Esophagus muscularis mucosa (tissue), 3 donors: ENCODE data around the gene SETD1A.

Experiments
- POLR2A ChIP-seq: fragments of 450-650 bp; IDR thresholded peaks from one replicate; pipeline ENCODE4 v1.6.1; 2017; ENCODE audit warnings: antibody characterized with exemption, moderate library complexity, mild to moderate bottlenecking, low read depth
- TF ChIP-seq, protein P1 (sequence below), 3 experiments: fragments of 200-600 bp in 2 of 3; fragments of 450-650 bp in 1 of 3; sonication (generic) in 2 of 3; IDR thresholded peaks; one replicate each; pipeline ENCODE4 v1.5.1; 2017 to 2019; ENCODE audit warnings: antibody characterized with exemption in 3 of 3, mild to moderate bottlenecking in 2 of 3, moderate library complexity in 1 of 3

DNA sequence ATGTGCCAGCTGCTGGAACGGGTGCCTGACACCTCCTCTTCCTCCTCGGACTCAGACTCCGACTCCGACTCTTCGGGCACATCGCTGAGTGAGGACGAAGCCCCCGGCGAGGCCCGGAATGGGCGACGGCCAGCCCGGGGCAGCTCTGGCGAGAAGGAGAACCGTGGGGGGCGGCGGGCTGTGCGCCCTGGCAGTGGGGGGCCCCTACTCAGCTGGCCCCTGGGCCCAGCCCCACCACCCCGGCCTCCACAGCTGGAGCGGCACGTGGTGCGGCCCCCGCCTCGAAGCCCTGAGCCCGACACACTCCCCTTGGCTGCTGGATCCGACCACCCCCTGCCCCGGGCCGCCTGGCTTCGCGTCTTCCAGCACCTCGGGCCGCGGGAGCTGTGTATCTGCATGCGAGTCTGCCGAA lies 27.4 kb upstream of the SETD1A start:
- TF ChIP-seq, protein P1, sequence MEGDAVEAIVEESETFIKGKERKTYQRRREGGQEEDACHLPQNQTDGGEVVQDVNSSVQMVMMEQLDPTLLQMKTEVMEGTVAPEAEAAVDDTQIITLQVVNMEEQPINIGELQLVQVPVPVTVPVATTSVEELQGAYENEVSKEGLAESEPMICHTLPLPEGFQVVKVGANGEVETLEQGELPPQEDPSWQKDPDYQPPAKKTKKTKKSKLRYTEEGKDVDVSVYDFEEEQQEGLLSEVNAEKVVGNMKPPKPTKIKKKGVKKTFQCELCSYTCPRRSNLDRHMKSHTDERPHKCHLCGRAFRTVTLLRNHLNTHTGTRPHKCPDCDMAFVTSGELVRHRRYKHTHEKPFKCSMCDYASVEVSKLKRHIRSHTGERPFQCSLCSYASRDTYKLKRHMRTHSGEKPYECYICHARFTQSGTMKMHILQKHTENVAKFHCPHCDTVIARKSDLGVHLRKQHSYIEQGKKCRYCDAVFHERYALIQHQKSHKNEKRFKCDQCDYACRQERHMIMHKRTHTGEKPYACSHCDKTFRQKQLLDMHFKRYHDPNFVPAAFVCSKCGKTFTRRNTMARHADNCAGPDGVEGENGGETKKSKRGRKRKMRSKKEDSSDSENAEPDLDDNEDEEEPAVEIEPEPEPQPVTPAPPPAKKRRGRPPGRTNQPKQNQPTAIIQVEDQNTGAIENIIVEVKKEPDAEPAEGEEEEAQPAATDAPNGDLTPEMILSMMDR (IDR thresholded peaks at IDR 0.05) = no peak
- no peak for TF ChIP-seq POLR2A
